ENCODE results near the gene RGS7. TPM values are rescaled to one million over a fixed set of nuclear protein-coding genes. Genes with fewer than 3 reads are reported as not detected.

The RGS7 gene
- total RNA-seq, 4 donors from 2014 or later = not detected

GRCh38 chr1:241208910-241209379 is 148.1 kb downstream of the RGS7 start:
- no peak for TF ChIP-seq POLR2A (IDR thresholded peaks at IDR 0.05)
- no peak for TF ChIP-seq CTCF (IDR thresholded peaks at IDR 0.05 in 4 of 5, conservative IDR thresholded peaks at IDR 0.05 in 1 of 5)
- Histone ChIP-seq H3K9me3 (no peaks in the 10 kb centered on the region), H3K36me3 (no peaks in the 10 kb centered on the region), H3K27ac (no peak overlapping the region), H3K4me3 (no peak overlapping the region), H3K4me1 (no peaks in the 10 kb centered on the region), H3K27me3 (no peaks in the 10 kb centered on the region)
- intact Hi-C loops (cut with DNase I; ENCODE audit: low total_unique reads) (no loop called here), in situ Hi-C loops (cut with MboI; ENCODE audit: low sequenced_read_pairs in 4 of 4) (no loop called here)
- DNase-seq (no peak), ATAC-seq (no peak)

- Histone ChIP-seq H3K27ac (no peak overlapping the region), H3K27me3 (no peaks in the 10 kb centered on the region), H3K4me3 (no peak overlapping the region), H3K9me3 (no peaks in the 10 kb centered on the region), H3K4me1 (no peaks in the 10 kb centered on the region), H3K36me3 (no peaks in the 10 kb centered on the region)
- DNase-seq (no peak), ATAC-seq (no peak)
- intact Hi-C loops (cut with DNase I; ENCODE audit: low total_unique reads) (no loop called here), in situ Hi-C loops (cut with MboI; ENCODE audit: low sequenced_read_pairs in 4 of 4) (no loop called here)
- TF ChIP-seq CTCF (IDR thresholded peaks at IDR 0.05 in 4 of 5, conservative IDR thresholded peaks at IDR 0.05 in 1 of 5) (no peak), POLR2A (IDR thresholded peaks at IDR 0.05) (no peak)
Measured at GRCh38 chr1:241203817-241204216, 153.2 kb downstream of the RGS7 start.

GRCh38 chr1:241202401-241202800 is 154.6 kb downstream of the RGS7 start:
- DNase-seq = no peak
- in situ Hi-C loops (cut with MboI; ENCODE audit: low sequenced_read_pairs in 4 of 4) = no loop called here
- TF ChIP-seq POLR2A (IDR thresholded peaks at IDR 0.05) = no peak
- TF ChIP-seq CTCF (IDR thresholded peaks at IDR 0.05 in 4 of 5, conservative IDR thresholded peaks at IDR 0.05 in 1 of 5) = no peak

GRCh38 chr1:241186716-241187115 is 170.3 kb downstream of the RGS7 start:
- DNase-seq (no peak), ATAC-seq (no peak)
- no peak overlapping the region for H3K27ac ChIP-seq
- H3K4me1 ChIP-seq = no peaks in the 10 kb centered on the region
- in situ Hi-C loops (cut with MboI; ENCODE audit: low sequenced_read_pairs in 4 of 4) (no loop called here), intact Hi-C loops (cut with DNase I; ENCODE audit: low total_unique reads) (no loop called here)
- no peak for TF ChIP-seq POLR2A (IDR thresholded peaks at IDR 0.05)
- TF ChIP-seq CTCF (IDR thresholded peaks at IDR 0.05 in 4 of 5, conservative IDR thresholded peaks at IDR 0.05 in 1 of 5) = no peak
- H3K36me3 ChIP-seq = no peaks in the 10 kb centered on the region
- no peak overlapping the region for H3K4me3 ChIP-seq
- H3K9me3 ChIP-seq = no peaks in the 10 kb centered on the region
- no peaks in the 10 kb centered on the region for H3K27me3 ChIP-seq

More at GRCh38 chr1:241202401-241202800, 154.6 kb downstream of the RGS7 start:
- ATAC-seq = no peak
- intact Hi-C loops (cut with DNase I; ENCODE audit: low total_unique reads) = no loop called here
- Histone ChIP-seq H3K27ac (no peak overlapping the region), H3K4me3 (no peak overlapping the region), H3K9me3 (no peaks in the 10 kb centered on the region), H3K4me1 (no peaks in the 10 kb centered on the region), H3K36me3 (no peaks in the 10 kb centered on the region), H3K27me3 (no peaks in the 10 kb centered on the region)

- DNase-seq (no peak), ATAC-seq (no peak)
- in situ Hi-C loops (cut with MboI; ENCODE audit: low sequenced_read_pairs in 4 of 4) (no loop called here), intact Hi-C loops (cut with DNase I; ENCODE audit: low total_unique reads) (no loop called here)
- H3K9me3 ChIP-seq = no peaks in the 10 kb centered on the region
- no peak overlapping the region for H3K27ac ChIP-seq
- no peak overlapping the region for H3K4me3 ChIP-seq
- H3K36me3 ChIP-seq = no peaks in the 10 kb centered on the region
- H3K4me1 ChIP-seq = no peaks in the 10 kb centered on the region
- no peaks in the 10 kb centered on the region for H3K27me3 ChIP-seq
- no peak for TF ChIP-seq CTCF (IDR thresholded peaks at IDR 0.05 in 4 of 5, conservative IDR thresholded peaks at IDR 0.05 in 1 of 5)
- TF ChIP-seq POLR2A (IDR thresholded peaks at IDR 0.05) = no peak
Measured at GRCh38 chr1:241181971-241182370, 175.0 kb downstream of the RGS7 start.
